HG03103 (cell line): ENCODE measurements around the gene TMEM134.

Experiments
- ATAC-seq: cut with Tn5 transposase; IDR thresholded peaks from one replicate; pipeline ENCODE4 v1.9.1; 2021; ENCODE audit warnings: low read depth; ENCODE audit not compliant: unreplicated experiment

Gene TMEM134

GRCh38 chr11:67463680-67464410, 5.2 kb downstream of the TMEM134 start:
- no peak for ATAC-seq

- ATAC-seq: no peak
These were observed 5.9 kb downstream of the TMEM134 start for GRCh38 chr11:67463186-67463585.

- ATAC-seq: no peak
These were observed 10.8 kb downstream of the TMEM134 start for GRCh38 chr11:67458266-67458665.

- no peak for ATAC-seq
These were observed 11.6 kb downstream of the TMEM134 start for GRCh38 chr11:67457453-67457852.

GRCh38 chr11:67456068-67456705, 12.9 kb downstream of the TMEM134 start:
- ATAC-seq: no peak

GRCh38 chr11:67455054-67455453, 14.0 kb downstream of the TMEM134 start, which contains the start of gene CABP4:
Gene CABP4 (plus strand): TSS chr11:67455354. CDS start chr11:67455424, 70 bp downstream.
- no peak for ATAC-seq

- ATAC-seq: no peak
These were observed 15.0 kb downstream of the TMEM134 start for GRCh38 chr11:67453816-67454732.

GRCh38 chr11:67452141-67452952, 16.7 kb downstream of the TMEM134 start, which contains the start of gene GPR152:
Gene GPR152 (minus strand): TSS chr11:67452729. CDS start chr11:67452724, 5 bp downstream.
- ATAC-seq: no peak

- no peak for ATAC-seq
These were observed 17.4 kb downstream of the TMEM134 start for GRCh38 chr11:67451658-67451976.

- ATAC-seq: no peak
These were observed 18.0 kb downstream of the TMEM134 start for GRCh38 chr11:67450796-67451657.

- ATAC-seq: no peak
These were observed 19.8 kb downstream of the TMEM134 start for GRCh38 chr11:67449116-67449844.

- ATAC-seq: no peak
These were observed 20.8 kb downstream of the TMEM134 start for GRCh38 chr11:67448220-67448609.

- ATAC-seq: no peak
These were observed 23.5 kb downstream of the TMEM134 start for GRCh38 chr11:67445515-67445914.

- ATAC-seq: no peak
These were observed 26.3 kb downstream of the TMEM134 start for GRCh38 chr11:67442504-67443404.

- ATAC-seq: no peak
These were observed 27.2 kb downstream of the TMEM134 start for GRCh38 chr11:67441731-67442351.

GRCh38 chr11:67441098-67441563, 27.9 kb downstream of the TMEM134 start:
- no peak for ATAC-seq
